ENCODE data around the gene ABHD15.

Gene ABHD15

GRCh38 chr17:29576214-29577000 is 9.6 kb upstream of the ABHD15 start:
- no peak for DNase-seq
- Histone ChIP-seq H3K27me3 (ENCODE audit: insufficient read depth, low read depth, severe bottlenecking) (no peaks in the 10 kb centered on the region), H3K4me3 (ENCODE audit: low read depth, low read length) (no peak overlapping the region), H3K9me3 (ENCODE audit: severe bottlenecking) (no peaks in the 10 kb centered on the region), H3K27ac (no peak overlapping the region), H3K36me3 (peaks cover 80% of the 10 kb centered on the region)
- no peak for TF ChIP-seq CTCF (IDR thresholded peaks at IDR 0.05; ENCODE audit: low read depth, low read length)

- H3K4me3 ChIP-seq (ENCODE audit: low read depth, low read length), result no peak overlapping the region
- no peak for TF ChIP-seq CTCF (IDR thresholded peaks at IDR 0.05; ENCODE audit: low read depth, low read length)
- no peak for DNase-seq
- no peaks in the 10 kb centered on the region for H3K9me3 ChIP-seq (ENCODE audit: severe bottlenecking)
- H3K36me3 ChIP-seq, result peaks cover 74% of the 10 kb centered on the region
- no peaks in the 10 kb centered on the region for H3K27me3 ChIP-seq (ENCODE audit: insufficient read depth, low read depth, severe bottlenecking)
- no peak overlapping the region for H3K27ac ChIP-seq
Observed at GRCh38 chr17:29575511-29576213, 8.8 kb upstream of the ABHD15 start.

- no peak for DNase-seq
- Histone ChIP-seq H3K27me3 (ENCODE audit: insufficient read depth, low read depth, severe bottlenecking) (no peaks in the 10 kb centered on the region), H3K36me3 (peaks cover 72% of the 10 kb centered on the region), H3K27ac (no peak overlapping the region), H3K4me3 (ENCODE audit: low read depth, low read length) (no peak overlapping the region), H3K9me3 (ENCODE audit: severe bottlenecking) (no peaks in the 10 kb centered on the region)
- TF ChIP-seq CTCF (IDR thresholded peaks at IDR 0.05; ENCODE audit: low read depth, low read length), result no peak
Observed at GRCh38 chr17:29574732-29575510, 8.1 kb upstream of the ABHD15 start.

GRCh38 chr17:29573871-29574731 is 7.3 kb upstream of the ABHD15 start:
- Histone ChIP-seq H3K27ac (no peak overlapping the region), H3K27me3 (ENCODE audit: insufficient read depth, low read depth, severe bottlenecking) (no peaks in the 10 kb centered on the region), H3K4me3 (ENCODE audit: low read depth, low read length) (no peak overlapping the region), H3K9me3 (ENCODE audit: severe bottlenecking) (no peaks in the 10 kb centered on the region), H3K36me3 (peaks cover 64% of the 10 kb centered on the region)
- no peak for TF ChIP-seq CTCF (IDR thresholded peaks at IDR 0.05; ENCODE audit: low read depth, low read length)
- no peak for DNase-seq

GRCh38 chr17:29573558-29573869 is 6.7 kb upstream of the ABHD15 start:
- no peak for TF ChIP-seq CTCF (IDR thresholded peaks at IDR 0.05; ENCODE audit: low read depth, low read length)
- H3K4me3 ChIP-seq (ENCODE audit: low read depth, low read length), result no peak overlapping the region
- no peak for DNase-seq
- H3K27ac ChIP-seq, result no peak overlapping the region
- H3K27me3 ChIP-seq (ENCODE audit: insufficient read depth, low read depth, severe bottlenecking), result no peaks in the 10 kb centered on the region
- peaks cover 60% of the 10 kb centered on the region for H3K36me3 ChIP-seq
- no peaks in the 10 kb centered on the region for H3K9me3 ChIP-seq (ENCODE audit: severe bottlenecking)
